ENCODE measurements around the gene TRIM29. TPM values are rescaled to one million over a fixed set of nuclear protein-coding genes. Genes with fewer than 3 reads are reported as not detected.

TRIM29 gene
- total and polyA plus RNA-seq, 2 donors (not counting 1 experiment from before 2014, with no cell fraction given): not detected

DNA sequence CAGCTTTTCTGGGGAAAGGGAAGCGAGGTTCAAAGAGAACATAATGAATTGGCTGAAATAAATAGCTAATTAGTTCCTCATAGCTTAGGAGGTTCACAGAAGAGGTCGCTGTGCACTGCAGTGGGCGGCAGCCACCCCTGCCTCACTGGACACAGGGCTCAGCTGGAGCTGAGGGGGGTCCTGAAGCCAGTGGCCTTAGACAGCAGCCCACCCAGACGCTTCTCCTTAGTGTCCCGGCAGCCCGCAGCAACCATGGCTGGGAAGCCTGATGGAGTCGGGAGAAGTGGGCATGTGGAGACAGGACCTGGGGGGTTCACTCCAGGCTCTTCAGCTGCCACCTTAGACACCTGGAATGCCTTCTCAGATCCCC lies 75.4 kb downstream of the TRIM29 start:
- no peaks in the 10 kb centered on the region for H3K36me3 ChIP-seq (ENCODE audit: control insufficient read depth, insufficient read depth, low read length)
- H4K20me1 ChIP-seq (ENCODE audit: control insufficient read depth, extremely low read depth, insufficient read depth, low read length): no peaks in the 10 kb centered on the region
- H3K79me2 ChIP-seq (ENCODE audit: control insufficient read depth, insufficient read depth, low read length): no peaks in the 10 kb centered on the region
- H3K4me3 ChIP-seq (replicated peaks in 1 of 4; ENCODE audit: control extremely low read depth in 1 of 4, insufficient read depth in 1 of 4, low read depth in 3 of 4, low read length in 4 of 4): no peak overlapping the region
- no peaks in the 10 kb centered on the region for H3K4me1 ChIP-seq (ENCODE audit: control insufficient read depth, extremely low read depth, insufficient read depth, low read length)
- H3K9me3 ChIP-seq (ENCODE audit: control insufficient read depth, insufficient read depth, low read depth, low read length): no peaks in the 10 kb centered on the region
- H3K27me3 ChIP-seq (ENCODE audit: control insufficient read depth, insufficient read depth, low read length): peaks cover 2% of the 10 kb centered on the region
- H3K27ac ChIP-seq (ENCODE audit: insufficient read depth, low read length): no peak overlapping the region
- no peak overlapping the region for H3K4me2 ChIP-seq (ENCODE audit: extremely low read depth, insufficient read depth, low read length)
- no peak overlapping the region for H3K9ac ChIP-seq (ENCODE audit: insufficient read depth, low read length)
- DNase-seq (ENCODE audit: low read depth in 2 of 2): no peak
- no peak overlapping the region for H2AFZ ChIP-seq (ENCODE audit: low read length)
- TF ChIP-seq, protein P1, sequence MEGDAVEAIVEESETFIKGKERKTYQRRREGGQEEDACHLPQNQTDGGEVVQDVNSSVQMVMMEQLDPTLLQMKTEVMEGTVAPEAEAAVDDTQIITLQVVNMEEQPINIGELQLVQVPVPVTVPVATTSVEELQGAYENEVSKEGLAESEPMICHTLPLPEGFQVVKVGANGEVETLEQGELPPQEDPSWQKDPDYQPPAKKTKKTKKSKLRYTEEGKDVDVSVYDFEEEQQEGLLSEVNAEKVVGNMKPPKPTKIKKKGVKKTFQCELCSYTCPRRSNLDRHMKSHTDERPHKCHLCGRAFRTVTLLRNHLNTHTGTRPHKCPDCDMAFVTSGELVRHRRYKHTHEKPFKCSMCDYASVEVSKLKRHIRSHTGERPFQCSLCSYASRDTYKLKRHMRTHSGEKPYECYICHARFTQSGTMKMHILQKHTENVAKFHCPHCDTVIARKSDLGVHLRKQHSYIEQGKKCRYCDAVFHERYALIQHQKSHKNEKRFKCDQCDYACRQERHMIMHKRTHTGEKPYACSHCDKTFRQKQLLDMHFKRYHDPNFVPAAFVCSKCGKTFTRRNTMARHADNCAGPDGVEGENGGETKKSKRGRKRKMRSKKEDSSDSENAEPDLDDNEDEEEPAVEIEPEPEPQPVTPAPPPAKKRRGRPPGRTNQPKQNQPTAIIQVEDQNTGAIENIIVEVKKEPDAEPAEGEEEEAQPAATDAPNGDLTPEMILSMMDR (conservative IDR thresholded peaks at IDR 0.05 in 1 of 2, IDR thresholded peaks at IDR 0.05 in 1 of 2; ENCODE audit: low read depth in 1 of 2, low read length in 2 of 2): no peak
- no peak for TF ChIP-seq EZH2 (IDR thresholded peaks at IDR 0.05; ENCODE audit: low read length, missing control alignments)

DNA sequence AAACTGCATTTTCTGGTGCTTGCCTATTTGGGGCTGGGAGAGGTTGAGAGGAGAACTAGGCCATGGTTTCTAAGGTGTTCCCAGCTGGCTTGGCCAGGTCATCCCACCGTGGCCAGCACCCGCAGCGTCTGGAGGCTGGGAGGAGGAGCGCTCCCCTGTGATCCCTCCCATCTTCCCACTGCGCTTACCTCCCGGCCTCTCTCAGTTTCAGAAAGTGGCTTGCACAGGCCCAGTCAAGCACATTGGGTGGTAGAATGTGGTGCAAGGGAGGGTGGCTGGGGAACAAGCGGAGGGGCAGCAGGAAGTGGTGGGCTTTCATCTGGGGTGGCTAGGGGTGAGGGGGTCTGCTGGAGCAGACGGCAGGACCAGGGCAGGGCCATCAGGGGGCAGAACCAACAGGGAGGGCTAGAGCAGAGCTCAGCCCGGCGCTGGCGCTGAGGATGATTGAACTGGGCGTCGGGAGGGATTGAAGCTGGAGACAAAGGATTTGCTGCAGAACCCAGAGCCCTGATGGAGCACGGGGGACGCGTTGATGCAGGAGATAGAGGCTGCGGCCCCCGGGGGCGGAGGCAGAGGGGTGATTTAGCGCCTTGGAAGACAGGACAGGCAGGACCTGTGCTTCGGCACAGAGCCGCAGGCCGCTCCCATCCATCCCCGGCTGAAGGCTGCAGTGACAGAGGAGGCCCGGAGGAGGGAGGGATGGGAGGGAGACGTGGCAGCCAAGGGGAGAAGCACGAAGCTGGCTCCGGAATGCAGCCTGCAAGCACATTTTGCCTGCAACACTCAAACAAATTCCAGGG lies 76.0 kb downstream of the TRIM29 start:
- DNase-seq (ENCODE audit: low read depth in 2 of 2): peak in 1 of 2 donors; percentile 52
- Histone ChIP-seq H3K27me3 (ENCODE audit: control insufficient read depth, insufficient read depth, low read length) (peaks cover 2% of the 10 kb centered on the region), H2AFZ (ENCODE audit: low read length) (no peak overlapping the region)

More for the DNA sequence above, 76.0 kb downstream of the TRIM29 start:
- no peaks in the 10 kb centered on the region for H4K20me1 ChIP-seq (ENCODE audit: control insufficient read depth, extremely low read depth, insufficient read depth, low read length)
- no peaks in the 10 kb centered on the region for H3K36me3 ChIP-seq (ENCODE audit: control insufficient read depth, insufficient read depth, low read length)
- H3K4me1 ChIP-seq (ENCODE audit: control insufficient read depth, extremely low read depth, insufficient read depth, low read length): no peaks in the 10 kb centered on the region
- no peak overlapping the region for H3K4me2 ChIP-seq (ENCODE audit: extremely low read depth, insufficient read depth, low read length)
- no peak overlapping the region for H3K9ac ChIP-seq (ENCODE audit: insufficient read depth, low read length)
- H3K79me2 ChIP-seq (ENCODE audit: control insufficient read depth, insufficient read depth, low read length): no peaks in the 10 kb centered on the region
- TF ChIP-seq, protein P1 (conservative IDR thresholded peaks at IDR 0.05 in 1 of 2, IDR thresholded peaks at IDR 0.05 in 1 of 2; ENCODE audit: low read depth in 1 of 2, low read length in 2 of 2): no peak
- TF ChIP-seq EZH2 (IDR thresholded peaks at IDR 0.05; ENCODE audit: low read length, missing control alignments): no peak
- no peak overlapping the region for H3K27ac ChIP-seq (ENCODE audit: insufficient read depth, low read length)
- H3K9me3 ChIP-seq (ENCODE audit: control insufficient read depth, insufficient read depth, low read depth, low read length): no peaks in the 10 kb centered on the region
- H3K4me3 ChIP-seq (replicated peaks in 1 of 4; ENCODE audit: control extremely low read depth in 1 of 4, insufficient read depth in 1 of 4, low read depth in 3 of 4, low read length in 4 of 4): no peak overlapping the region

Other genes starting within 250 kb of the TRIM29 start
- 16.7 and 20.0 TPM in 2 replicates for gene OAF, start 72.9 kb upstream of the TRIM29 start, total RNA-seq
- 22.7 and 27.5 TPM in 2 replicates for gene OAF, start 72.9 kb upstream of the TRIM29 start, polyA plus RNA-seq
- gene POU2F3, start 102.0 kb upstream of the TRIM29 start, total RNA-seq: not detected in 2 replicates
- 0.23 TPM in 1 of 2 replicates, not detected in the other for gene POU2F3, start 102.0 kb upstream of the TRIM29 start, polyA plus RNA-seq
- 9.8 and 13.2 TPM in 2 replicates for gene TLCD5, start 187.2 kb upstream of the TRIM29 start, total RNA-seq
- gene TLCD5, start 187.2 kb upstream of the TRIM29 start, polyA plus RNA-seq: 12.1 and 17.0 TPM in 2 replicates
- 107 and 141 TPM in 2 replicates for gene ARHGEF12, start 198.3 kb upstream of the TRIM29 start, total RNA-seq
- gene ARHGEF12, start 198.3 kb upstream of the TRIM29 start, polyA plus RNA-seq: 52.7 and 63.1 TPM in 2 replicates